Skeletal muscle cell (primary cell): Measurements from ENCODE around the gene RNASE1.

ENCODE experiments used
- DNase-seq: peaks from one replicate; pipeline ENCODE4 v3.0.0-alpha.2; 2010; ENCODE audit warnings: low read depth
- H3K4me3 ChIP-seq: 2 replicates; pipeline ENCODE4 v1.5.1; 2011; ENCODE audit warnings: low read depth, mild to moderate bottlenecking, control low read depth, low read length, moderate library complexity

RNASE1 gene

GRCh38 chr14:20811986-20812975, 9.6 kb upstream of the RNASE1 start:
- no peak overlapping the region for H3K4me3 ChIP-seq
- DNase-seq = no peak

- H3K4me3 ChIP-seq = no peak overlapping the region
- no peak for DNase-seq
These were observed 7.3 kb upstream of the RNASE1 start for GRCh38 chr14:20809917-20810316.

- H3K4me3 ChIP-seq = no peak overlapping the region
- DNase-seq = no peak
These were observed 5.5 kb upstream of the RNASE1 start for GRCh38 chr14:20808162-20808483.

GRCh38 chr14:20807304-20808161, 4.9 kb upstream of the RNASE1 start:
- no peak overlapping the region for H3K4me3 ChIP-seq
- no peak for DNase-seq

- H3K4me3 ChIP-seq = no peak overlapping the region
- DNase-seq = no peak
These were observed 2.8 kb upstream of the RNASE1 start for GRCh38 chr14:20805485-20805884.

GRCh38 chr14:20803223-20803622, 579 bp upstream of the RNASE1 start:
- no peak overlapping the region for H3K4me3 ChIP-seq
- no peak for DNase-seq

GRCh38 chr14:20801726-20802125, 918 bp downstream of the RNASE1 start:
- H3K4me3 ChIP-seq = no peak overlapping the region

GRCh38 chr14:20799892-20800544, 2.6 kb downstream of the RNASE1 start:
- H3K4me3 ChIP-seq = no peak overlapping the region
- DNase-seq = no peak

More at GRCh38 chr14:20801726-20802125, 918 bp downstream of the RNASE1 start:
- DNase-seq = no peak

GRCh38 chr14:20799456-20799891, 3.2 kb downstream of the RNASE1 start:
- no peak for DNase-seq
- H3K4me3 ChIP-seq = no peak overlapping the region

- H3K4me3 ChIP-seq = no peak overlapping the region
These were observed 3.7 kb downstream of the RNASE1 start for GRCh38 chr14:20798932-20799331.

GRCh38 chr14:20798318-20798717, 4.3 kb downstream of the RNASE1 start:
- H3K4me3 ChIP-seq = no peak overlapping the region
- DNase-seq = no peak

More at GRCh38 chr14:20798932-20799331, 3.7 kb downstream of the RNASE1 start:
- DNase-seq = no peak

- no peak for DNase-seq
These were observed 5.5 kb downstream of the RNASE1 start for GRCh38 chr14:20797164-20797563.

GRCh38 chr14:20794644-20795369, 7.8 kb downstream of the RNASE1 start:
- no peak overlapping the region for H3K4me3 ChIP-seq
- no peak for DNase-seq

More at GRCh38 chr14:20797164-20797563, 5.5 kb downstream of the RNASE1 start:
- H3K4me3 ChIP-seq = no peak overlapping the region

- H3K4me3 ChIP-seq = no peak overlapping the region
- DNase-seq = no peak
These were observed 10.1 kb downstream of the RNASE1 start for GRCh38 chr14:20792556-20792955.

- no peak overlapping the region for H3K4me3 ChIP-seq
- DNase-seq = no peak
These were observed 11.0 kb downstream of the RNASE1 start for GRCh38 chr14:20791597-20791996.

GRCh38 chr14:20791187-20791586, 11.5 kb downstream of the RNASE1 start:
- DNase-seq = no peak
- no peak overlapping the region for H3K4me3 ChIP-seq

GRCh38 chr14:20790464-20791116, 12.1 kb downstream of the RNASE1 start:
- H3K4me3 ChIP-seq = no peak overlapping the region
- no peak for DNase-seq

GRCh38 chr14:20789230-20789813, 13.3 kb downstream of the RNASE1 start:
- DNase-seq = no peak

More at GRCh38 chr14:20789230-20789813, 13.3 kb downstream of the RNASE1 start:
- no peak overlapping the region for H3K4me3 ChIP-seq
